ENCODE data around the gene OTULIN. TPM values are rescaled to one million over a fixed set of nuclear protein-coding genes. Genes with fewer than 3 reads are reported as not detected.

OTULIN gene
- total and polyA plus RNA-seq, 2 of the 4 experiments (the other 2 are of a cell fraction), result 6.9 to 19.5 TPM

DNA sequence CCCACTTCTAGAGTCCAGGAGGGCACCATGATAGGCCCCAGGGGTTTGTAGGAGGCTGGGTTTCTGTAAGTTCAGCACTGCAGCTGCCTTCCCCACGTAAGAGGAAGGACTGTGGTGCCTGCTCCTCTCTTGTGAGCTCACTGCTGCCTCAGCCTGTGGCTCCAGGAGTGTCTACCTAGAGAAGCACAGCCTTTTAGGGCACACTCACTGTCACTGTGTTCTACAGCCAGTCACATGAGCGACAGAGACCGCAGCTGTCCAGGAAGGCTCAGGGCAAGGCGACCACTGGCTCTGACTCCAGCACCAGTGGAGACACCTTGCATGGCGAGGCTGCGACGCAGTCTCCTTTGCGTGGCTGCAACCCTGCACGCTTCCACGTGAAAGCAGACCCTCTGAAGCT lies 72.8 kb downstream of the OTULIN start:
- H3K23ac ChIP-seq (ENCODE audit: low read depth, low read length), result no peak overlapping the region
- no peak overlapping the region for H3K4me2 ChIP-seq (ENCODE audit: low read depth, low read length)
- 0 out of 2 replicates have a peak, but pooled peaks cover 3% of the 10 kb centered on the region for H3K9me1 ChIP-seq (ENCODE audit: insufficient read depth, low read length)
- H3K18ac ChIP-seq (ENCODE audit: low read depth, low read length), result no peak overlapping the region
- H3K79me1 ChIP-seq (ENCODE audit: low read depth in 1 of 2, low read length in 2 of 2), result no peaks in the 10 kb centered on the region
- 88% methylated on average over 9 of the region's 10 CpGs; no CpG with 5 or more reads in 1 of the 2 experiments for WGBS, 2 experiments (ENCODE audit: extremely low coverage in 2 of 2, insufficient read length in 1 of 2)
- intact Hi-C loops (cut with micrococcal nuclease) (no loop called here), in situ Hi-C loops (cut with MboI; ENCODE audit: low sequenced_read_pairs) (no loop called here), dilution Hi-C loops (cut with HindIII; ENCODE audit: low sequenced_read_pairs, unreplicated experiment) (no loop called here)
- H2AFZ ChIP-seq (replicated peaks; ENCODE audit: low read length, poor library complexity), result no peak overlapping the region
- H2BK15ac ChIP-seq (ENCODE audit: low read depth, low read length), result no peak overlapping the region
- H3K4me3 ChIP-seq (ENCODE audit: insufficient read depth, low read depth, low read length), result no peak overlapping the region
- no peak overlapping the region for H2AK9ac ChIP-seq (replicated peaks; ENCODE audit: low read depth, low read length, poor library complexity)
- no peak overlapping the region for H2AK5ac ChIP-seq (ENCODE audit: low read depth, low read length)
- TF ChIP-seq MAFK (IDR thresholded peaks at IDR 0.05; ENCODE audit: low read depth, low read length), result no peak
- TF ChIP-seq, protein P1, sequence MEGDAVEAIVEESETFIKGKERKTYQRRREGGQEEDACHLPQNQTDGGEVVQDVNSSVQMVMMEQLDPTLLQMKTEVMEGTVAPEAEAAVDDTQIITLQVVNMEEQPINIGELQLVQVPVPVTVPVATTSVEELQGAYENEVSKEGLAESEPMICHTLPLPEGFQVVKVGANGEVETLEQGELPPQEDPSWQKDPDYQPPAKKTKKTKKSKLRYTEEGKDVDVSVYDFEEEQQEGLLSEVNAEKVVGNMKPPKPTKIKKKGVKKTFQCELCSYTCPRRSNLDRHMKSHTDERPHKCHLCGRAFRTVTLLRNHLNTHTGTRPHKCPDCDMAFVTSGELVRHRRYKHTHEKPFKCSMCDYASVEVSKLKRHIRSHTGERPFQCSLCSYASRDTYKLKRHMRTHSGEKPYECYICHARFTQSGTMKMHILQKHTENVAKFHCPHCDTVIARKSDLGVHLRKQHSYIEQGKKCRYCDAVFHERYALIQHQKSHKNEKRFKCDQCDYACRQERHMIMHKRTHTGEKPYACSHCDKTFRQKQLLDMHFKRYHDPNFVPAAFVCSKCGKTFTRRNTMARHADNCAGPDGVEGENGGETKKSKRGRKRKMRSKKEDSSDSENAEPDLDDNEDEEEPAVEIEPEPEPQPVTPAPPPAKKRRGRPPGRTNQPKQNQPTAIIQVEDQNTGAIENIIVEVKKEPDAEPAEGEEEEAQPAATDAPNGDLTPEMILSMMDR (conservative IDR thresholded peaks at IDR 0.05; ENCODE audit: low read depth, low read length), result no peak
- no peak for TF ChIP-seq RAD21 (IDR thresholded peaks at IDR 0.05; ENCODE audit: low read length)
- TF ChIP-seq MXI1 (IDR thresholded peaks at IDR 0.05; ENCODE audit: borderline replicate concordance, low read depth, low read length), result no peak
- TF ChIP-seq, protein P2, sequence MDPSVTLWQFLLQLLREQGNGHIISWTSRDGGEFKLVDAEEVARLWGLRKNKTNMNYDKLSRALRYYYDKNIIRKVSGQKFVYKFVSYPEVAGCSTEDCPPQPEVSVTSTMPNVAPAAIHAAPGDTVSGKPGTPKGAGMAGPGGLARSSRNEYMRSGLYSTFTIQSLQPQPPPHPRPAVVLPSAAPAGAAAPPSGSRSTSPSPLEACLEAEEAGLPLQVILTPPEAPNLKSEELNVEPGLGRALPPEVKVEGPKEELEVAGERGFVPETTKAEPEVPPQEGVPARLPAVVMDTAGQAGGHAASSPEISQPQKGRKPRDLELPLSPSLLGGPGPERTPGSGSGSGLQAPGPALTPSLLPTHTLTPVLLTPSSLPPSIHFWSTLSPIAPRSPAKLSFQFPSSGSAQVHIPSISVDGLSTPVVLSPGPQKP (IDR thresholded peaks at IDR 0.05; ENCODE audit: borderline replicate concordance, low read depth, low read length), result no peak
- no peak for TF ChIP-seq POLR2A (IDR thresholded peaks at IDR 0.05; ENCODE audit: low read depth, low read length)
- no peak for TF ChIP-seq FOS (IDR thresholded peaks at IDR 0.05; ENCODE audit: low read depth, low read length)
- no peak for TF ChIP-seq RCOR1 (IDR thresholded peaks at IDR 0.05; ENCODE audit: insufficient replicate concordance, low read length)
- no peak for TF ChIP-seq MAZ (IDR thresholded peaks at IDR 0.05; ENCODE audit: borderline replicate concordance, low read depth, low read length)
- no peak for TF ChIP-seq BHLHE40 (IDR thresholded peaks at IDR 0.05; ENCODE audit: low read depth, low read length)
- TF ChIP-seq RFX5 (IDR thresholded peaks at IDR 0.05; ENCODE audit: low read depth, low read length), result no peak
- no peak for TF ChIP-seq NFE2L2 (IDR thresholded peaks at IDR 0.05; ENCODE audit: low read depth, low read length)
- no peak for TF ChIP-seq CEBPB (IDR thresholded peaks at IDR 0.05; ENCODE audit: low read depth, low read length)
- TF ChIP-seq, protein P3, sequence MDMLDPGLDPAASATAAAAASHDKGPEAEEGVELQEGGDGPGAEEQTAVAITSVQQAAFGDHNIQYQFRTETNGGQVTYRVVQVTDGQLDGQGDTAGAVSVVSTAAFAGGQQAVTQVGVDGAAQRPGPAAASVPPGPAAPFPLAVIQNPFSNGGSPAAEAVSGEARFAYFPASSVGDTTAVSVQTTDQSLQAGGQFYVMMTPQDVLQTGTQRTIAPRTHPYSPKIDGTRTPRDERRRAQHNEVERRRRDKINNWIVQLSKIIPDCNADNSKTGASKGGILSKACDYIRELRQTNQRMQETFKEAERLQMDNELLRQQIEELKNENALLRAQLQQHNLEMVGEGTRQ (IDR thresholded peaks at IDR 0.05; ENCODE audit: low read depth, low read length), result no peak
- TF ChIP-seq SMC3 (IDR thresholded peaks at IDR 0.05; ENCODE audit: low read depth, low read length), result no peak
- no peaks in the 10 kb centered on the region for H4K20me1 ChIP-seq (ENCODE audit: insufficient read depth, low read length)
- no TSS peak for BruUV-seq (replicated peaks)
- H3K56ac ChIP-seq (ENCODE audit: extremely low read depth, insufficient read depth, low read length), result no peak overlapping the region
- no peaks in the 10 kb centered on the region for H3K27me3 ChIP-seq (ENCODE audit: control insufficient read depth, insufficient read depth, low read length)
- no peak for ATAC-seq (ENCODE audit: low read depth)
- H3K9ac ChIP-seq (ENCODE audit: low read depth, low read length), result no peak overlapping the region
- no peak overlapping the region for H2BK20ac ChIP-seq (ENCODE audit: low read depth, low read length)
- H2BK120ac ChIP-seq (ENCODE audit: low read depth, low read length), result no peak overlapping the region
- no peak overlapping the region for H4K8ac ChIP-seq (ENCODE audit: low read depth in 2 of 2, low read length in 2 of 2)
- CTCF ChIA-PET, result no interaction called here
- no peak for DNase-seq
- no peak overlapping the region for H2BK5ac ChIP-seq (ENCODE audit: low read depth, low read length, poor library complexity, severe bottlenecking)
- peaks cover 5% of the 10 kb centered on the region for H3K4me1 ChIP-seq (ENCODE audit: control insufficient read depth, insufficient read depth, low read length)
- H3K36me3 ChIP-seq (ENCODE audit: control insufficient read depth, insufficient read depth, low read length), result no peaks in the 10 kb centered on the region; the same call in 1 of the 2 replicates
- no peak overlapping the region for H3K4ac ChIP-seq (ENCODE audit: low read depth, low read length)
- H4K5ac ChIP-seq (ENCODE audit: low read depth, low read length), result no peak overlapping the region
- H3K27ac ChIP-seq (ENCODE audit: insufficient read depth, low read length), result no peak overlapping the region
- H3K14ac ChIP-seq (replicated peaks; ENCODE audit: low read depth, low read length), result no peak overlapping the region
- no peak overlapping the region for H4K91ac ChIP-seq (ENCODE audit: insufficient read depth, low read depth, low read length)
- POLR2A ChIA-PET (ENCODE audit: unreplicated experiment), result no interaction called here
- no peaks in the 10 kb centered on the region for H3K9me3 ChIP-seq (ENCODE audit: control insufficient read depth, insufficient read depth, low read length)

Measured in IMR-90 (cell line).